Bronchial epithelial cell (primary cell): ENCODE measurements around the gene GUCA2A. TPM values are rescaled to one million over a fixed set of nuclear protein-coding genes. Genes with fewer than 3 reads are reported as not detected.

Source experiments
- DNase-seq: peaks from one replicate; pipeline ENCODE4 v3.0.0-alpha.2; 2010; ENCODE audit warnings: low read depth
- FAIRE-seq: peaks from 2 replicates; lab custom pipeline; 2011; peaks lifted over from hg19 to GRCh38; lab: Jason Lieb, UNC
- H3K27me3 ChIP-seq: 2 replicates; pipeline ENCODE4 v1.5.1; 2011; ENCODE audit warnings: low read length; ENCODE audit not compliant: control insufficient read depth, insufficient read depth
- H3K36me3 ChIP-seq: 2 replicates; pipeline ENCODE4 v1.5.1; 2011; ENCODE audit warnings: low read length; ENCODE audit not compliant: control insufficient read depth, insufficient read depth
- H3K4me3 ChIP-seq: 2 replicates; pipeline ENCODE4 v1.5.1; 2011; ENCODE audit warnings: mild to moderate bottlenecking, low read depth, low read length, control low read depth
- total RNA-seq: library from RNA; depleted of rRNA; stranded (reverse); fragments of >200 nt; gene quantifications from 2 replicates; pipeline ENCODE4 v1.2.1, GENCODE V29; 2014
- TF ChIP-seq, protein P1 (sequence below): IDR thresholded peaks from 2 replicates; pipeline ENCODE4 v1.5.1; 2011; ENCODE audit warnings: mild to moderate bottlenecking, moderate library complexity, low read length, control low read depth, inconsistent platforms; ENCODE audit not compliant: insufficient read depth, severe bottlenecking

GUCA2A gene
- total RNA-seq, 1 donor from 2014 or later: not detected

DNA sequence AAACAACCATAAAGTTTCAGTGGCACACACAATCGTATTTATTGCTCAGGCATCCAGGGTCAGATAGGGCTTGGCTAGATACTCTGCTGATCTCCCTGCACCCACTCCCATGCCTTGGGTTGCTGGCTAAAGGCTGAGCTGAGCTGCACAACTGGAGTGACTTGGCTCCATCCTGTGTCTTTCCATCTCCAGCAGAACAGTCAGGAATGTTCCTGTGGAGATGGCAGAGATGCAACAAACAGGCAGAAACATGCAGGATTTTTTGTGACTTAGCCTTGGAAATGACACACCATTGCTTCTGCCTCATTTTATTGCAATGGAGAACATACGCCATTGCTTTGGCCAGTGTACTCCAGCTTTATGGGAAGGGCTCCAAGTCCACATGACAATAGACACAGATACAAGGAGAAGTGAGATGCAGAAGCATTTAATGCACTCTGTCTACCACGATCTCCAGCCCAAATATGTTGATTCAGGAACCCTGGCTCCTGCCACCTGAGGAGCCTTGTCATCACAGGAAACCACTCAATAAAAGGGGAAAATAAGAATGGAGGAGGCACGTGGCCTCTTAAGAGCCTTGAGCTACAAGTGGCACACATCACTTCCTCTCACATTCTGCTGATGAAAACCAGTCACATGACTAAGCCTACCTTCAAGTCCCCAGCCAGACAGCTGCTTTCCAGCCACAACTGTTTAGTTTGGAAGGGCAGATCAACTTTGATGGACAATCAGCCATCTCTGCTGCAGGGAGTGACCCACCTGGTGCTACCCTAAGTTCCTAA lies 21.5 kb downstream of the GUCA2A start:
- Histone ChIP-seq H3K4me3 (no peak overlapping the region), H3K36me3 (no peaks in the 10 kb centered on the region), H3K27me3 (no peaks in the 10 kb centered on the region)
- TF ChIP-seq, protein P1, sequence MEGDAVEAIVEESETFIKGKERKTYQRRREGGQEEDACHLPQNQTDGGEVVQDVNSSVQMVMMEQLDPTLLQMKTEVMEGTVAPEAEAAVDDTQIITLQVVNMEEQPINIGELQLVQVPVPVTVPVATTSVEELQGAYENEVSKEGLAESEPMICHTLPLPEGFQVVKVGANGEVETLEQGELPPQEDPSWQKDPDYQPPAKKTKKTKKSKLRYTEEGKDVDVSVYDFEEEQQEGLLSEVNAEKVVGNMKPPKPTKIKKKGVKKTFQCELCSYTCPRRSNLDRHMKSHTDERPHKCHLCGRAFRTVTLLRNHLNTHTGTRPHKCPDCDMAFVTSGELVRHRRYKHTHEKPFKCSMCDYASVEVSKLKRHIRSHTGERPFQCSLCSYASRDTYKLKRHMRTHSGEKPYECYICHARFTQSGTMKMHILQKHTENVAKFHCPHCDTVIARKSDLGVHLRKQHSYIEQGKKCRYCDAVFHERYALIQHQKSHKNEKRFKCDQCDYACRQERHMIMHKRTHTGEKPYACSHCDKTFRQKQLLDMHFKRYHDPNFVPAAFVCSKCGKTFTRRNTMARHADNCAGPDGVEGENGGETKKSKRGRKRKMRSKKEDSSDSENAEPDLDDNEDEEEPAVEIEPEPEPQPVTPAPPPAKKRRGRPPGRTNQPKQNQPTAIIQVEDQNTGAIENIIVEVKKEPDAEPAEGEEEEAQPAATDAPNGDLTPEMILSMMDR: no peak
- FAIRE-seq: peak; percentile 97
- DNase-seq: peak; percentile 67

DNA sequence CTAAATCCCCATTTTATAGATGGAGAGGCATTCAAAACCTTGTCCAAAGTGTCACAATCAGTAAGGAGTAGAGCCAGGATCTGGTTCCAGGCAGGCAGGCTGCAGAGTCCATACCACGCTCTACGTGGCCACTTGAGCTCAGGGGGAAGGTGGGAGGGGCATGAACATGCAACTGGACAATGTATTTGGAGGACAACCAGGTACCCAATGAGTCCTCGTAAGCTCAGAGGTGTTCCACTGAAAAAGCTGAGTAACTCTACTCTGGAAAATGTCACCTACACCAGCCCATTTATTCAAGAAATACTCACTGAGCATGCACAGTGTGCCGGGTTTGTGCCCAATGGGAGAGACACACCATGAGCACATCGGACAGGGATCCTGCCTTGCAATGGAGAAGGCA lies 22.6 kb downstream of the GUCA2A start:
- no peak for FAIRE-seq
- H3K4me3 ChIP-seq: no peak overlapping the region
- DNase-seq: no peak
- H3K36me3 ChIP-seq: no peaks in the 10 kb centered on the region
- TF ChIP-seq, protein P1: no peak
- no peaks in the 10 kb centered on the region for H3K27me3 ChIP-seq

DNA sequence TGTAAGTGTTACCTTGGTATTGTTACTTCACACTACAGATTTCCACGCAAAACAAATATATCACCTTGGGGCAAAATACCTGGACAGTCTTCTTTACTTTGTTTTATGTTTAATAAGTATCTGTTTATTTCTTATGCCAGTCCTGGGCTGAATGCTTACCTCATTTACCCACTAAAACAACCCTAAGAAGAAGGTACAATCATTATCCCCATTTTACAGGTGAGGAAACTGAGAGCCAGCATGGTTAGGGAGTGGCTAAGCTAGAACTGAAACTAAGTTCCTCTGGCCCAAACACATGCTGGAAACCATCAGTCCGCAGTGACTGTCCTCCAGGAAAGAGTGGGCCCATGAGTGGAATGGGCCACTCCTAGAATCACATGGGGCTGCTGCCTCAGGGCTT lies 24.4 kb downstream of the GUCA2A start:
- no peak for DNase-seq
- FAIRE-seq: no peak

DNA sequence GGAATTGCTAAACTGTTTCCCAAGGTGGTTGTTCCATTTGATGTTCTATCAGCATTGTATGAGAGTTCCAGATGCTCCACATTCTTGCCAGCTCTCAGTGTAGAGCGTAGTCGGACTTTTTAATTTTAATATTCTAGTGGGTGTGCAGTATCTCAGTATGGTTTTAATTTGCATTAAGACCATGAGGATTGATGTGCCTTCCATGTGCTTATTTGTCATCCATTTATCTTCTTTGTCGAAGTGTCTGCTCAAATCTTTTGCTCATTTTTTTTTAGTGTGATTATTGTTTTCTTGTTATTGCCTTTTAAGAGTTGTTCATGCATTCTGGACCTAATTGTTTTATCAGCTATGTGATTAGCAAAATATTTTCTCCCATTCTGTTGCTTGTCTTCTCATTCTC lies 25.1 kb downstream of the GUCA2A start:
- H3K36me3 ChIP-seq: no peaks in the 10 kb centered on the region
- H3K27me3 ChIP-seq: peaks cover 3% of the 10 kb centered on the region
- FAIRE-seq (no peak), DNase-seq (no peak)
- TF ChIP-seq, protein P1: no peak
- no peak overlapping the region for H3K4me3 ChIP-seq

More for the DNA sequence above, 24.4 kb downstream of the GUCA2A start:
- Histone ChIP-seq H3K36me3 (no peaks in the 10 kb centered on the region), H3K4me3 (no peak overlapping the region), H3K27me3 (peaks cover 3% of the 10 kb centered on the region)
- TF ChIP-seq, protein P1: no peak

DNA sequence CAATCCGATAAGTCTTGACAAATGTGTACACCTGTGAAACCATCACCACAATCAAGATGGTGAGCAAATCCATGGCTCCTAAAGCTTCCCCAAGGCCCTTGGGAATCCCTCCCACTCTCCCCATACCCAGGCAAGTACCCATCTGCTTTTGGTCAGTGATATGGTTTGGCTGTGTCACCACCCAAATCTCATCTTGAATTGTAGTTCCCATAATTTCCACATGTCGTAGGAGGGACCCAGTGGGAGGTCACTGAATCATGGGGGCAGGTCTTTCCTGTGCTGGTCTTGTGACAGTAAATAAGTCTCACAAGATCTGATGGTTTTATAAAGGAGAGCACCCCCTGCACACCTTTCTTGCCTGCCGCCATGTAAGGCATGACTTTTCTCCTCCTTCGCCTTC lies 26.0 kb downstream of the GUCA2A start:
- H3K4me3 ChIP-seq: no peak overlapping the region
- DNase-seq: no peak
- peaks cover 6% of the 10 kb centered on the region for H3K27me3 ChIP-seq
- no peaks in the 10 kb centered on the region for H3K36me3 ChIP-seq
- no peak for FAIRE-seq
- TF ChIP-seq, protein P1: no peak
